Stimulated activated CD8-positive, alpha-beta memory T cell treated with anti-CD3 and anti-CD28 coated beads, Interleukin-2, amount 100 ng/mL, for 1 hour (primary cell): ENCODE measurements around the gene SLC66A1.

ENCODE experiments used
- DNase-seq, 2 donors: peaks; one replicate each; pipeline ENCODE4 v3.0.0-alpha.2; 2020; ENCODE audit warnings: low read depth in 2 of 2

SLC66A1 gene

DNA sequence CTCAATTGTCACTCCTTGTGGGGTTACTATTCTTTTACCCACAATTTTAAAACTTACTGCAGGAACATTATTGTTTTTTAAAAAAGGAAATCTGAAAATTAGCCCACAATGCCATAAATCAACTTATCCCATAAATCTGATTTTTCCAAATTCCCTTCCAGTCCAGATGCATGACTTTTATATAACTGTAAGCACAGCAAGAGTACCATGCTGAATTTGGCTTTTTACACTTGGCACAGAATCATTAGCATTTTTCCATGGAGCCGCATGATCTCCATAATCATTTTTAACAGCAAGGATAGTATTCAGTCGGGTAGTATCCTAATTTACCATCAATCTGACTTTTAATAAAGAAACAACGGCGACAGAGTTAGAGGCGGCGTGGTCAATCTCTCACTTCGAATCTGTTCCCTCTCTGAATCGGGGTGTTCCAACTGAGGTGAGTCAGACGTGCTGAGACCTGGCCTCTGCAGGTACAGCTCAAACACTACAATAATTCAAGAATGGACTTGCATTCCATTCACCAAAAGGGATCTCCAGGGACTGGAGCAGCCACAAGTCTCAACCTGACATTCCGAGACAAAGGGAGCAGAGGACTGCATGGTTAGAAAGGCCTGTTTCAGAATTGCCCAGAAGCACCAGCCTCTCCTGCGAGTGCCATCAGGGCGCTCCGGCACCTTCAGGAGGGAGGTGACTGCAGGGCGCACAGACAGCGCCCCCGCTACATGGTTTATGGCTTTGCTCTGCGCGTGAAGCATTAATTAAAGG is 48.9 kb downstream of the SLC66A1 start:
- no peak for DNase-seq

DNA sequence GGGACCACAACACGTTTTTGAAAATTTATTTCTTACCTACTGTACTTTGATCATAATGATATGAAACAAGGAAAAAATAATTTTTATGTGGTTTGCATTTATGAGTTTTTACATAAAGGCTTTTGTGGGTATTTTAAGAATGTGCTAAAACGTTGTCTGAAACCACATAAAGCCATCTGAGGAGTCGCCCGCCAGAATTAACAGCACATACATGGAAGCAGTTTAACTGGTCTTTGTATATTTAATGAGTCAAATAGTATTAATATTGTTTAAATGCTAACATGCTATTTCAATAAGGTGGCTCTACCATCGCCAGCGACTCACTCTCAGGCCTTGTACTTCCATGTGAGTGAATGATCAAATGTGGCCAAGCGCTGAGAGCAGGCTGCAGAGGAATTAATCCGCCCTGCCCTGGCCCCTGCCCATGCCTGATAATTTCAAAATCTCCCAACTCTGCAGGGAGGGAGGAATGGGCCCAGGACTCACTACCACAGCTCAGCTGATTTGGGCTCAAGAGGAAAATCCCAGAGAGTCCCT is 49.6 kb downstream of the SLC66A1 start:
- DNase-seq = no peak

DNA sequence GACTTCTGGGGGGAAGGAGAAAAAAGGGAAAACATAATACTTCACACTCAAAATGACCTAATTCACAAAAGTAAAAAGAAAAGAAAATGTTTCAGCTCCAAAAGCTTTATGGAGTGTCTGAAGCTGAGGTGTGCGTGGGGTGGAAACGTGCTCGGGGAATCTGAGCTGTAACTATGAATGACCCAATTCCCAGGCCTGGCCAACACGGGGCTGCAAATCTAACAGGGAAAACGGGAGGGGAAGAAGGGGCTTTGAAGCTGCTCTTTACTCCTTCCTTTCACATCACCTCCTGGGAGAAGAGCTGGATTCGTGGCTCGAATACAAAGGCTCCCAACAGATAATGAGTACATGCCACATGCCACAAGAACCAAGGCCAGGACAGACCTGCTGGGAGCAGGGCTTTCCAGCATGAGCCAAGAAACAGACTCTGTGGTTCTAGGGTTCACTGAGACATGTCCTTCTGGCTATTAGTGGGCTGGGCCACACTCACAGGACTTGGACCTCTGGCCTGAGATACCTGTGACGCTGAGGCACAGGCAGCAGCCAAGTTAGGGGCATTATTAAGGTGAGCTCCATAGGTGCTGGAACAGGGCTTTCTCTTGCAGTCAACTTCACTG is 51.5 kb downstream of the SLC66A1 start:
- DNase-seq = no peak

DNA sequence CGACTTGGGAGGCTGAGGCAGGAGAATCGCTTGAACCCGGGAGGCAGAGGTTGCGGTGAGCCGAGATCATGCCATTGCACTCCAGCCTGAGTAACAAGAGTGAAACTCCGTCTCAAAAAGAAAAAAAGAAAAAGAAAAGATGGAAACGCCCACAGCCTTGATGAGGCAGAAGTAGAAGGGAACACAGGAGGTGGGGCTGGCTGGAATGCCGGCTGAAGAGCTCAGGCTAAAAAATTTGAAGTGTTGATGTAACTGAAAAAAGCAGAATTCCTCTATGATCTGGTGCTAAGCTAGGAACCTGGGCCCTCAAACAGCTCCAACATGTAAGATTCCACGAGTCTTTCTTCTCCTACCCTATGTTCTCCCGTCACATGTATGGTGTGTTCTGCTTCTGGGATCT is 53.6 kb downstream of the SLC66A1 start:
- DNase-seq = no peak

DNA sequence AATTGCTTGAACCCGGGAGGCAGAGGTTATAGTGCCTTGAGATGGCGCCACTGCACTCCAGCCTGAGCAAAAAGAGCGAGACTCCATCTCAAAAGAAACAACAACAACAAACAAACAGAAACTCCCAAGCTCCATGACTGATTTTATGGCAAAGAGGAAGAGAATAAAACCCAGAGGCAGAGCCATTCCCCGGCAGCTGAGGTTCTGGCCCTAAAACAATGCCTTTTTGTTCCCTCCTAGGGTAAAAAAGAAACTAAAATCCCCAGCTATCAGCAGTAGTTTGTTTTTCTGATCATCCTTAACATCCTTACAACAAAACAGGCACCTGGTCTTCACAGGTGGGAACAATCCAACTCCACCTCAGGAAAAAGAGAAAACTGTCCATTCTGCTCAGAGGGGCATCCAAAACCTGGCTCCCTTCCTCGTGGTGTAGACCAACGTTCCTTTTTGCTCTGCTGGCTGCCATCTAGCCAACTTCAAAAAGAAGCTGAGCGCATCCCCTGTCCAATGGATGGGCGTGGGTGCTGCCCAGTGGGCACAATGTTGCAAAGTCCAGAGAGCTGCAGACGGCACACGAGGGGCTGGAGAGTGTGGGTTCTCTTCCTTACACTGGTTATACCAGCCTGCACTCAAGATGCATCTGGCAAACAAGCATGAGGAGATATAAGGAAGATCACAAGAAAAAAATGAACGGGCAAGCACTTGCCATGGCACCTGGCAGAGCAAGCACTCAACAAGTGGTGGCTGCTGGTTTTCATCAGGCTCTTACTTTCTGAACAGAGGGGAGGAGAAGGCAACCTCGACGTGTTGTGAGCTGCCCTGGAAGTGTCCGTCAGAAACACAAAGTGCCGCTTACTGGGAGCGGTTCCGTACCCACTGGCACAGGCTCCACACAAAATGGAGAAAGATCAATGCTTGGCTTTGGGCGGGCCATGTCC is 54.7 kb downstream of the SLC66A1 start:
- no peak for DNase-seq

DNA sequence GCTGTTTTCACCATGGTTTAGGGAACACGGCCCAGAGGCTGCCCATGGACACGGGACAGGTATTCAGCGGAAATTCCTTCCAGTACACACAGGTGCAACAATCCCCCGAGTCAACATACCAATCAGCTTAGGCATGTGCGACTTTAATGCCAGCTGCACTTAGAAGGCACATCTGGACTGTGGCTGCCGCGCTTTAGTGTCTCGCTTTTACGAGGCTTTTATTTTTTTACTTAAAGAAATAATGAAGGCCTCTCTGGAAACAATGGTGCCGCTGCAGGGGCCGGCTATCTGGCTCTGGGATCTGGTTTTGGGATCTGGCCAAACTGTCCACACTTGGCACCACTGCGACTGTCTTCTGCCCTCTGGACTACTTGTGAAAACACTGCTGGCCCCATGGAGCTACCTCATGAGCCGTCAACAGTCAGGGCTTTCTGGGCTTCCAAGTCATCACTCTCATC is 55.5 kb downstream of the SLC66A1 start:
- DNase-seq = no peak

DNA sequence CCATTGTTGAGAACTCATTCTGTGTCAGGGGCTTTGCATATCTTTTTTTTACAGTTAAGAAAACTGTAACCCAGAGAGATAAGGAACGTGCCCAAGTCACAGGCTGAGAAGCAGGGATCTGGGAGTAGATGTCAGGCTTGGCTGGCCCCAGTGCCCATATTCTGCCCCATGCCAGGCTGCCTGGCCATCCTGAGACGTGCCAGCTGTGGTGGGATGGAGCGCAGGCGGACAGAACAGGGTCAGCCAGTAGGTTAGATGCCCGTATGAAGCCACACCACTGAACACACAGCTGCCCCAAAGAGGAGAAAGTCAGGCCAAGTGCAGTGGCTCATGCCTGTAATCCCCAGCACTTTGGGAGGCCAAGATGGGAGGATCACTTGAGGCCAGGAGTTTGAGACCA is 55.9 kb downstream of the SLC66A1 start:
- DNase-seq = no peak

DNA sequence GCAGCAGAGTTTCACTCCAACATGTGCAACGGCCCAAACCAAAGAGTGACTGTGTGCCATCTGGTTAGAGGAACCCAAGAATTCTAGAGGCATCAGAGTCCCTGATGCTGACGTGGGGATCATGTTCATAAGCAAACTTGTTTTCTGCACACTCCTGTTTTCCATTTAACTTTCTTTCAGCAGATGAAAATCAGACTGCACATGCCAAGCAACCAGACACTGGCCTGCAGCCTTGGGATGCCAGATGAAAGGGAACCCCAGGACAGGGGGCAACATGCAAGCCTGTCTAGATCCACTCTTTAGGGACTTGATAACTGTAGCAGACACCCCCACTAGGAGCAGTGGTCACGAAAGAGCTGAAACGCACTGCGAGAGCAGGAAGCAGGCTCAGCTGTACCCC is 56.8 kb downstream of the SLC66A1 start:
- DNase-seq = no peak

DNA sequence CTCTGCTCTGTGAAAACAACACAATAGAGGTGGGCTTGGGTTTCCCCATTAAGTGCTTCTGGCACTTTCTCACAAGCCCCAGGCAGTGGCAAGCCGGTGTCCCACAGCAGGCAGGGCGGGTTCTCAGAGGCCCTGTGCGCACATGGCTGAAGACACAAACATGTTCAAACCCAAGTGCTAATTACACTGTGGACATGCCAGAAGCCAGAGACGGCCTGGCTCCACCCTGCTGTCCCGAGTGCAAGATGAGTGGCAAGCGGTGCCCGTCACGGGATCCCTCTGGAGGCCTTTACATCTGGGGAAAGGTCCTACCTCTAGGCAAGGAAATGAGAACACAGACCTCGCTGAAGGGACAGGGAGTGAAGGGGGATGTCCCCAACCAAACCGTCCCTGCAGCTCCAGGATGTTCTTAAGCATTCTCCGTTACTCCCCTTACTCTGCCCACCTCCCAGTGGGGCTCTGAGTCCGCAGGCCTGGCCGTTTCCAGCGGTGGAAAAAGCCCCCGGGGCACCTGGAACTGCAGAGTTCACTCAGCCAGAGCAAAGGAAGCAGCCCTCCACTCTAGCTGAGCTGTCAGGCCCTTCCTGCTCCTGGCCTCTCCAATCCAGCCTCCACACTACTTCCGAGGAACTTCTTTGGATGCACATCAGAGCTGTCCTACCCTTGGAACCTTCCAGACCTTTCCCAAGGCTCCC is 57.4 kb downstream of the SLC66A1 start:
- DNase-seq = no peak

DNA sequence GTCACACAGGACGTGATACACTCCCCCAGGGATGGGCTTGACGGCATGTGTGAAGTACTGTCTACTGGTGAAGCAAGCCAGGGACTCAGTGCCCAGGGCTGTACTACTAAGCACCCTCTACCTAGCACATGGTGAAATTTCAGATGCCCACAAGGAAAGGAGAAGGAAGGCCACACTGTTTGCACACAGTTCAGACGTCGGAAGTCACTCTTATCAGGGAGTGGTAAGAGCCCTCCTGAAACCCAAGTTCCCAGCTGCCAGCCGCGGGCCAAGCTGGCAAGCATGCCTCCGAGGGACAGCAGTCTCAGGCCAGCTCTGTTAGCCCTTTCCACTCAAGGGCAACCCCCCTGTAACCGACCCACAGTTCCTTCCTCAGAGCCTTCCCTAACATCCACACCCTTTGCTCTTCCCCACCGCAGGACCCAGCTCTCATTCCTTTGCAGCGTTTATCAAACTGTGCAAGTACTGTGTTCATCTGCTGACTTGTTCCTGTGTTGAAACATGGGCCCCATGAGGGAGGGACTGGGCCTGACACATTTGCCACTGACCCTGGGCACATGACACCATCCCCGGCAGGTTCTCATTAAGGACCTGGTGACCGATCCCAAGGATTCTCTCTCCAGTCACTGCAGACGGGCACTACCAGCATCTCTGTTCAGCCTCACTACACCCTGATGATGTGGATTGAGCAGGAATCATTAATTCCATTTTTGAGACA is 58.5 kb downstream of the SLC66A1 start:
- DNase-seq = no peak

DNA sequence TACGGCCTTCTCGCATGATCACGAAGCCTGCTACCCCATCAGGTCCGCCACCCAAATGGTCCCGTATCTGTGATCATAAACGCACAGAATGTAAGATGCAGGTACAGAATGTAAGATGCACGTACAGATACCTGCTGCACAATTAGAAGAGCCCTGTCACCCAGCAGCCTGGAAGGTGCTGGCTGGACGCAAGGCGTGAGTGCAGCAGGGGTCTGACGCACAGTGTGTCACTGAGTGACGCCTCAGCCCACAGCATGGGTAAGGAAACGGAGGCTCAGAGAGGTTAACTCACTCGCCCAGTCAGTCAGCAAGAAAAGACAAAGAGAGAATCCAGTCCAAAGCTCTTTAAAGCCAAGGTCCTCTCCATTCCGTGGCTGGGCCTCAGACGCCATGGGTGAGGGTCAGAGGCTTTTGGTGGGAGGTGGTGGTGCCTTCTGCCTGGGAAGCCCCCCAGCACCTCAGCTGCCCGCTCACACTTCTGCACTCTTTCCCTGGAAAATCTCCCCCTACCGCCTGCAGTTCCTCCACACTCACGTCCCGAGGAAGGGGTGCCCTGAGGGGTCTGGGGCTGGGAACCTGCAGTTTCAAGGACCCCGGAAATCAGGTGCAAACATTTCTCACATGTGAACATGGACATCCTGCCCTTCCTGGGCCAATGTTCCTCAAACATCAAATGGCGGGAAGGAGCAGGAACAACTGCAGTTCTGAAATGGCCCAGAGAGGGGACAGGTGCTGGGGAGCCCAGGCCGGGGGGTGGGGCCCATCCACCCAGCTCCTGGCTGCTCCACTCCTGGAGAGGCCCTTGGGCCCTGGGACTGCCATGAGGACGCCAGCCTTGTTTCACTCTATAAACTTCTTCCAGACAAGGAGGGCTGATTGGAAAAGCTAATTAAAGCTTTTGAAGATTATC is 59.4 kb downstream of the SLC66A1 start:
- no peak for DNase-seq

DNA sequence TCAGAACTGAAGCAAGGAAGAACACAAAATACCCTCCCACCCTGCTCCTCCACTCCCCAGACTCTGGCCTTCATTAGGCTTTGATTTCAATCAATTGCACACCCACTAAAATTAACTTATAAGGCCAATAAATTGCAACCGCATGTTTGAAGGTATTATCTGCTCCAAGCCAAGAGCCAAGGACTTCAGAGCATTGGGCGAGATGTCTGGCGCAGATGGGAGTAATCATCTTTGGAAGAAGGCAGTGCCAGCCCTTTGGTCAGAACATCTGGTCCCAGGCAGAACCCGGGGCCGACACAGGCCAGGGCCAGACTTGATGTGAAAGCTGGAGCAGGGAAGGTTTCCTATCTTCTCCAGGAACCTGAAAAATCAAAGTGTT is 60.0 kb downstream of the SLC66A1 start:
- DNase-seq = no peak

DNA sequence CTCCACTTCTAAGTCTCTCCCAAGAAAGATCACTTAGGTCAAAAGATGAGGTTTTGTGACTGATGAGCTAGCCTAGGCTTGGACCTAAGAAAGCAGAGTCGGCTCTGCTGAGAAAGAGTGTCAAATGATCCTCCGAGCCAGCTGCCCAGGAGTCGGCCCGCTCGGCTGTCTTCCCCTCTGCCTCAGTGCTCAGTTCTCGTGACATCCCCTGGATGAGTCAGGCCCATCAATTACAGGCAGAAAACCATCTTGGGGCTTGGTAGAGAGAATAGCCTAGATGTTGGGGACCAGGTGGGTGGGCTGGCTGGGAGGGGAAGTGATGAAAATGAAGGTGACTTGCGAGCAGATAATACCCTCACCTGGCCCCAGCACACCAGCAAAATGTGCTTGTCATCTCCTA is 60.5 kb downstream of the SLC66A1 start:
- no peak for DNase-seq

DNA sequence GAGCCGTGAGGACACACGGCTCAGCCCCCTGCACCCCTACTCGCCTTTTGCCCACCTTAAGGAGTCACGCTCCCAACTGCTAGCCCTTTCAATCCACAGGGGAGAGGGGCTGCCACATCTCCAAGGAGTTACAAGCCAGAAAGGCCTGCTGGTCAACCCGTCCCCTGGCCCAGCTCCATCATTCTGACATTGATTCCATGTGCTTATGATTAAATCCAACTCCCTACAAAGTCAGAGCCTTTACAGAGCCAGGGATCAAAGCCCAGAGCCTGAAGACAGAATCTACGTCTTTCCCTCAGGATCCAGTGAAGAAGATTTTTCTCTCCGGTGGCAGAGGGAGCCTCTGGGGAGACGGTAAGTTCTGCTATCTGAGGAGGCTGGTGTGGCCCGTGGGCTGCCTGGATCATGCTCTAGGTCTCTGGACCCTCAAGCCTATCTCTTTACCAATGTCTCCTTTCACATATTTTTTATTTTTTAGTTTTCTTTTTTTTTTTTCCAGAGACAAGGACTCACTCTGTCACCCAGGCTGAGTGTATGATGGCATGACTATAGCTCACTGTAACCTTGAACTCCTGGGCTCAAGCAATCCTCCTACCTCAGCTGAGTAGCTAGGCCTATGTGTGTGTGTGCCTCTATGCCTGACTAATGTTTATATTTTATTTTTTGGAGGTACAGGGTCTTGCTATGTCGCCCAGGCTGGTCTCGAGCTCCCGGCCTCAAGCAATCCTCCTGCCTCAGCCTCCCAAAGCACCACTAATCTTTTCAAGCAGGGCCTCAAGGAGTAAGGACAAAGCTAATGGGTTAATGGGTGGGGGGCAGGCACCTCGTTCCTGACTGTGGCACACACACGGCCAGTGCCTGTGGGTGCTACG is 61.3 kb downstream of the SLC66A1 start:
- DNase-seq = no peak

DNA sequence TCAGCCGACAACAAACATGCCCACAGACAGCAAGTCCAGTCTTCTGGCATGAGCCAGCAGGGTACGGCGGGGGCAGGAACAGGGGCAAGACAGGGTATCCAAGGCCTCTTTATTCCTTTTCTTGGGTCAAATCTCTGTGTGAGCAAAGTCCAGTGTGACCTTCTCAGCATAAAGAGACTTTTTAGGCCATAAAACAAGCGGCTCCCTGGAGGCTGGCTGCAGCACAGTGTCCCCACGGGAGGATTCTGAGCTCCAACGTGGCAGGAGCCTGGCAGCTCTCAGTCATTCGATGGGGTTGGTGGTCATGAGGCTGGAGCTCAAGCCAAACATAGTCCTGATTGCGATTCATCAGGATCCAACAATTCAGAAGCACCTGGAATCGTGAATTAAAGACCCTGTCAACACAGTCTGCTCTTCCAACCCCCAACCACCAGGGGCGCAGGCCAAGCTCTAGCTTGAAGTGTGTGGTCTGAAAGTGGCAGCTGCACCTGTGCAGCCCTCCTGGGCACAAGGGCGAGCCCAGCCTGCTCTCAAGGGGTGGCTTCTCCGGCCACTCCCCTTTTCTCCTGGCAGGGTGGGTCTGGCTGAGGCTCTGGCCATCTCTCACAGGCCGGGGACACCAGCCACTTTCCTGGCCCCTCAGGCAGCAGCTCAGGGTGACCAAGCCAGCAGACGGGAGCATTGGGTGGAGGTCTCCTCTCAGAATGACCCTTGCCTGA is 62.1 kb downstream of the SLC66A1 start:
- no peak for DNase-seq

DNA sequence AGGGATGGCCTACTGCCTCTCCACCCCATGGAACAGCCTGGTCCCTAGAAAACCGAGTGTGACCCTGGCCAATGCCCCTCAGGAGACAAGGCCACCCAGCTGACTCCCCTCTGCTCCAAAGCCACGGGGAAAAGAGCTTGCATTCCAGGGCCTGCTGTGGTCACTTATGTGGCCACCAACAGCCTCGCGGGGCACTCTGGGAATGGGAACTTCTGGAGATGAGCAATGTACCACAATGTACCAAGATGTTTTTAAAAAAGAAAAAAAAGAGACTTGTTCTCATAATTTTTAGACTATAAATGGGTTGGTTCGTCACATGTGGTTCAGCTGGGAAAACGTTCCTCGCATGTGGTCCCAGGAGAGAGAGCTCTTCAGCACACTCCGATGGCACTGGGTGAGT is 62.8 kb downstream of the SLC66A1 start:
- DNase-seq = no peak

DNA sequence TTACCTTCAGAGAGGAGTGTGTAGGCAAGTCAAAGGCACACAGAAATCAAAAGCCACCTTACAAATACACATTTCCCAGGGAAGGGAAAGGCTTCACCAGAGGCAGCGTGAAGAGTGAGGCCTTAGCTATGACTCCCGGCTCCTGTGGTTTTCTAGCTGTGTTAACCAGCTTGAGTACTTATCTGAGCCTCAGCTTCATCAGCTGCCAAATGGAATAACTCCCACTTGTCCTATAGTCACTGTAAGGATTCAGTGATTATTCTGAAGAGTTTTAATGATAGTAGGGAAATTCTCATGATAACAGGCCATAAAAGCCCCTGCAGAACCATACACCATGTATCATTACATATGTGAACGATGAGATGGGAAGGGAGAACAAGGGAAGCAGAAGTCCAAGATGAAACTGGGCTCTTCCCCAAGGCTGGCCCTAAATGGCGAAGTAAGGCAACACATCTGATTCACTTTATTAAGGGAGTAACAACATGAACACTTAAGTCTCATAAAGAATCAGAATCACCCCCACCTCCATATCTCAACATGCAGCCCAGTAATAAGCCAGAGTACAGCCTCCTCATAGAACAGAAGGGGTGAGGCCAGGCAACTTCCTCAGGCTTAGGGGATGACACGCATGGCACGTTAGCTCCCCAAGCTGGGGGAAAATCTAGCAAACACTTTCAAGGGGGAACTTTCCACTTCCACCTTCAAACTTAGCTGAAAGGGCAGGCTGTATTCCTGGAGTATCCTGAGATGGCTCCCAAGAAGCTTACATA is 63.7 kb downstream of the SLC66A1 start:
- no peak for DNase-seq
